ES-I3 (cell line): ENCODE data around the gene BIRC6.

Experiments
- H3K36me3 ChIP-seq: 2 replicates; pipeline ENCODE4 v1.6.1; 2013; ENCODE audit warnings: mild to moderate bottlenecking, low read length, control low read depth, moderate library complexity; ENCODE audit not compliant: insufficient read depth
- H3K4me1 ChIP-seq: 2 replicates; pipeline ENCODE4 v1.6.1; 2013; ENCODE audit warnings: mild to moderate bottlenecking, control low read depth, low read length; ENCODE audit not compliant: insufficient read depth
- H3K9ac ChIP-seq: 2 replicates; pipeline ENCODE4 v1.6.1; 2013; ENCODE audit warnings: low read depth, mild to moderate bottlenecking, low read length, moderate library complexity
- H3K9me3 ChIP-seq: 2 replicates; pipeline ENCODE4 v1.6.1; 2013; ENCODE audit warnings: mild to moderate bottlenecking, low read length, moderate library complexity; ENCODE audit not compliant: control insufficient read depth, insufficient read depth

Gene BIRC6

DNA sequence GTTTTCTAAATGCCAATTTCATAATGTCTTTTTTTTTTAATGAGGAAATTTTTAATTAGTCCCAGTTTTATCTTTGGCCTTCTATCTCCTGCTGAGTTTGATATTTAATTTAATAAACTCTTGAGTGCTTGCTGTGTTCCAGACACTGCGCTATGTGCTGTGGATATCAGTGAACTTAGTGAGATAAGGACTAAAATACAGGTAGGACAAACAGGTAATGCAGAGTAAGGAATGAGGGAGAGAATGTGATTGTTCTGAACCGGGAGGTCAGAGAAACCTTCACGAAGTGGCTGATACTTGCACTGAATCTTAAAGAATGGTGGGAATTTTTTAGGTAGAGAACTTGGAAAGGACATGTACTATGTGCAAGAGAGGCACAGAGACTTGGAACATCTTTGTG, 299.2 kb downstream of the BIRC6 start:
- Histone ChIP-seq H3K9ac (no peak overlapping the region), H3K36me3 (no peaks in the 10 kb centered on the region), H3K9me3 (no peaks in the 10 kb centered on the region), H3K4me1 (no peaks in the 10 kb centered on the region)

DNA sequence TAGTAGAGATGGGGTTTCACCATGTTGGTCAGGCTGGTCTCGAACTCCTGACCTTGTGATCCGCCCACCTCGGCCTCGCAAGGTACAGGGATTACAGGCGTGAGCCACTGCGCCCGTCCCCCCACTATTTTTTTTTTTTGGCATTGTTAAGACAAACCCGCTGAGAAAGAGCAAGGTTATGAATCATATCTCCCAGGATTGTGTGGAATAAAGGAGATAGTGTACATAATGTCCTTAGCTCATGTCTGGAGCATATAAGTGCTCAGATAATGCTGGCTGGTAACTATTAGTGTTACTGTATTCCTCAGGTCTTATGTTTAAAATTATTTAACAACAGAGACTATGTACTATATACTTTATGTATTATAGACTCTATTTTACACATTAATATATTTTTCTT, 307.0 kb downstream of the BIRC6 start:
- Histone ChIP-seq H3K36me3 (no peaks in the 10 kb centered on the region), H3K9ac (no peak overlapping the region), H3K9me3 (no peaks in the 10 kb centered on the region), H3K4me1 (no peaks in the 10 kb centered on the region)

DNA sequence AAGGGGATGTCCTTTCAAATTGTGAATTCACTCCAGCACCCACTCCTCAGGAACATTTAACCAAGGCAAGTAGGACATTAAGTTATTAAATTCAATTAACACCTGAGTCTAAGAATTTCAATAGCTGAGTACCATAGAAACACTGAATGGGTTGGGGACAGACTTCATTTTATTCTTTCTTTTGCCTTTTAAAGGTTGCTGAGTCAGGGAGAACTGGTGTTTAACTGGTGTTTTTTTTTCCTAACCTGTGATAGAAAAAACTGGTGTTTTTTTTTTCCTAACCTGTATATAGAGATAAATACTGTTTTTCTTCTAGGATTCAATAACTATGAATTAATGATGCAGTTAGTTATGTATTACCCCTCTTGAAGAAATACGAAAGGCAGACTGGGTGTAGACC, 309.9 kb downstream of the BIRC6 start:
- no peaks in the 10 kb centered on the region for H3K4me1 ChIP-seq
- no peaks in the 10 kb centered on the region for H3K36me3 ChIP-seq
- no peak overlapping the region for H3K9ac ChIP-seq
- H3K9me3 ChIP-seq, result no peaks in the 10 kb centered on the region

DNA sequence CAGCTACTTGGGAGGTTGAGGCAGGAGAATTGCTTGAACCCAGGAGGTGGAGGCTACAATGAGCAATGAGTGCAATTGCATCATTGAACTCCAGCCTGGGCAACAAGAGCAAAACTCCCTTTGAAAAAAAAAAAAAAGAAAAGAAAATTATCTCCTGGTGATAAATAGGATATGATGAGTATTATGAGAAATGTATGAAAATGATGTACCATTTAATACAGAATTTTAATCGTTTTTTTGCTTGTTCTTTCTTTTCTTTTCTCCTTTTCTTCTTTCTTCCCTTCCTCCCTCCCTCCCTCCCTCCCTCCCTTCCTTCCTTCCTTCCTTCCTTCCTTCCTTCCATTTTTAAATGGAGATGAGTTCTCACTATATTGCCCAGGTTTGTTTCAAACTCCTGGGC, 311.4 kb downstream of the BIRC6 start:
- Histone ChIP-seq H3K4me1 (no peaks in the 10 kb centered on the region), H3K36me3 (no peaks in the 10 kb centered on the region), H3K9me3 (no peaks in the 10 kb centered on the region)

More for the DNA sequence above, 311.4 kb downstream of the BIRC6 start:
- H3K9ac ChIP-seq, result no peak overlapping the region
